Measurements from ENCODE around the gene SLCO4A1.

SLCO4A1 gene

GRCh38 chr20:62635232-62635631, 7.1 kb upstream of the SLCO4A1 start:
- no peak overlapping the region for H3K27ac ChIP-seq
- peaks cover 52% of the 10 kb centered on the region for H3K27me3 ChIP-seq
- peaks cover 0 to 3% of the 10 kb centered on the region in 2 experiments for H3K4me1 ChIP-seq (ENCODE audit: control insufficient read depth in 1 of 2, insufficient read depth in 1 of 2, low read depth in 1 of 2, low read length in 1 of 2)
- H3K9me3 ChIP-seq, result no peaks in the 10 kb centered on the region
- H3K4me3 ChIP-seq (ENCODE audit: low read depth in 1 of 2, low read length in 1 of 2), result no peak overlapping the region
- no peaks in the 10 kb centered on the region for H3K36me3 ChIP-seq
- no peak for TF ChIP-seq CTCF (IDR thresholded peaks at IDR 0.05)

GRCh38 chr20:62635852-62636251, 6.5 kb upstream of the SLCO4A1 start:
- no peak overlapping the region for H3K4me3 ChIP-seq (ENCODE audit: low read depth in 1 of 2, low read length in 1 of 2)
- H3K36me3 ChIP-seq, result no peaks in the 10 kb centered on the region
- no peak overlapping the region for H3K27ac ChIP-seq
- peaks cover 58% of the 10 kb centered on the region for H3K27me3 ChIP-seq
- TF ChIP-seq CTCF (IDR thresholded peaks at IDR 0.05), result no peak
- H3K4me1 ChIP-seq (ENCODE audit: control insufficient read depth in 1 of 2, insufficient read depth in 1 of 2, low read depth in 1 of 2, low read length in 1 of 2), result peaks cover 0 to 3% of the 10 kb centered on the region in 2 experiments
- H3K9me3 ChIP-seq, result no peaks in the 10 kb centered on the region

GRCh38 chr20:62636446-62636845, 5.9 kb upstream of the SLCO4A1 start:
- TF ChIP-seq CTCF (IDR thresholded peaks at IDR 0.05), result no peak
- H3K4me1 ChIP-seq (ENCODE audit: control insufficient read depth in 1 of 2, insufficient read depth in 1 of 2, low read depth in 1 of 2, low read length in 1 of 2), result peaks cover 5% of the 10 kb centered on the region in 2 experiments
- no peak overlapping the region for H3K27ac ChIP-seq
- H3K27me3 ChIP-seq, result peaks cover 64% of the 10 kb centered on the region
- no peak overlapping the region for H3K4me3 ChIP-seq (ENCODE audit: low read depth in 1 of 2, low read length in 1 of 2)
- no peaks in the 10 kb centered on the region for H3K36me3 ChIP-seq
- no peaks in the 10 kb centered on the region for H3K9me3 ChIP-seq

GRCh38 chr20:62637110-62637509, 5.2 kb upstream of the SLCO4A1 start:
- Histone ChIP-seq H3K4me1 (ENCODE audit: control insufficient read depth in 1 of 2, insufficient read depth in 1 of 2, low read depth in 1 of 2, low read length in 1 of 2) (peaks cover 11% of the 10 kb centered on the region in 2 experiments), H3K9me3 (no peaks in the 10 kb centered on the region), H3K27ac (no peak overlapping the region), H3K27me3 (peaks cover 71% of the 10 kb centered on the region), H3K36me3 (no peaks in the 10 kb centered on the region), H3K4me3 (ENCODE audit: low read depth in 1 of 2, low read length in 1 of 2) (no peak overlapping the region)
- TF ChIP-seq CTCF (IDR thresholded peaks at IDR 0.05), result no peak

- Histone ChIP-seq H3K36me3 (no peaks in the 10 kb centered on the region), H3K9me3 (no peaks in the 10 kb centered on the region), H3K27me3 (peaks cover 75% of the 10 kb centered on the region), H3K4me1 (ENCODE audit: control insufficient read depth in 1 of 2, insufficient read depth in 1 of 2, low read depth in 1 of 2, low read length in 1 of 2) (peaks cover 12 to 16% of the 10 kb centered on the region in 2 experiments), H3K4me3 (ENCODE audit: low read depth in 1 of 2, low read length in 1 of 2) (no peak overlapping the region), H3K27ac (no peak overlapping the region)
- no peak for TF ChIP-seq CTCF (IDR thresholded peaks at IDR 0.05)
These were observed 4.7 kb upstream of the SLCO4A1 start for GRCh38 chr20:62637521-62638054.
